ENCODE results near the gene KTI12.

DNA sequence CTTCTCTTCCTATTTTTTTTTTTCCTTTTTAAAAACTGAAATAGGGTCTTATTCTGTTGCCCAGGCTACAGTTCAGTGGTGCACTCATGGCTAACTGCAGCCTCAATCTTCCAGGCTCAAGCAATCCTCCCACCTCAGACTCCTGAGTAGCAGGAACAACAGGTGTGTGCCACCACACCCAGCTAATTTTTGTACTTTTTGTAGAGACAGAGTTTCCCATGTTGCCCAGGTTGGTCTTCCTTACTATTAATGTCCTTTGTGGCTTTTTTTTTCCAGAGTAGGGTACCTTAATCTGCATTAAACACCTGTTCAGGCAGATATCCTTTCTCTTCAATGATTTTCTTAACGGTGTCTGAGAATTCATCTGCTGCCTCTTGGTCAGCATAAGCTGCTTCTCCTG, 4.3 kb upstream of the KTI12 start:
- no peak for TF ChIP-seq EP300 (IDR thresholded peaks at IDR 0.05)
- TF ChIP-seq, protein P1, sequence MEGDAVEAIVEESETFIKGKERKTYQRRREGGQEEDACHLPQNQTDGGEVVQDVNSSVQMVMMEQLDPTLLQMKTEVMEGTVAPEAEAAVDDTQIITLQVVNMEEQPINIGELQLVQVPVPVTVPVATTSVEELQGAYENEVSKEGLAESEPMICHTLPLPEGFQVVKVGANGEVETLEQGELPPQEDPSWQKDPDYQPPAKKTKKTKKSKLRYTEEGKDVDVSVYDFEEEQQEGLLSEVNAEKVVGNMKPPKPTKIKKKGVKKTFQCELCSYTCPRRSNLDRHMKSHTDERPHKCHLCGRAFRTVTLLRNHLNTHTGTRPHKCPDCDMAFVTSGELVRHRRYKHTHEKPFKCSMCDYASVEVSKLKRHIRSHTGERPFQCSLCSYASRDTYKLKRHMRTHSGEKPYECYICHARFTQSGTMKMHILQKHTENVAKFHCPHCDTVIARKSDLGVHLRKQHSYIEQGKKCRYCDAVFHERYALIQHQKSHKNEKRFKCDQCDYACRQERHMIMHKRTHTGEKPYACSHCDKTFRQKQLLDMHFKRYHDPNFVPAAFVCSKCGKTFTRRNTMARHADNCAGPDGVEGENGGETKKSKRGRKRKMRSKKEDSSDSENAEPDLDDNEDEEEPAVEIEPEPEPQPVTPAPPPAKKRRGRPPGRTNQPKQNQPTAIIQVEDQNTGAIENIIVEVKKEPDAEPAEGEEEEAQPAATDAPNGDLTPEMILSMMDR (IDR thresholded peaks at IDR 0.05) = no peak
